Mesenchymal stem cell (in vitro differentiated cells and primary cell): ENCODE results near the gene TMEM221.

Source experiments
- DNase-seq: peaks from one replicate; pipeline ENCODE4 v3.0.0-alpha.2; 2013
- H2AFZ ChIP-seq: one replicate; pipeline ENCODE4 v1.6.1; 2013; ENCODE audit warnings: low read depth, mild to moderate bottlenecking, control low read depth, inconsistent platforms, low read length, moderate library complexity
- H2AK5ac ChIP-seq: 2 replicates; pipeline ENCODE4 v1.6.1; 2013; ENCODE audit warnings: low read length, moderate library complexity, mild to moderate bottlenecking, inconsistent platforms; ENCODE audit not compliant: severe bottlenecking
- H2BK120ac ChIP-seq: one replicate; pipeline ENCODE4 v1.6.1; 2013; ENCODE audit warnings: low read depth, mild to moderate bottlenecking, inconsistent platforms, low read length, moderate library complexity
- H2BK12ac ChIP-seq, 2 experiments: one replicate each; pipeline ENCODE4 v1.6.1; 2013; ENCODE audit warnings: inconsistent platforms in 2 of 2, low read length in 2 of 2, mild to moderate bottlenecking in 2 of 2, moderate library complexity in 2 of 2, control low read depth in 1 of 2
- H2BK15ac ChIP-seq: one replicate; pipeline ENCODE4 v1.6.1; 2013; ENCODE audit warnings: mild to moderate bottlenecking, low read depth, inconsistent platforms; ENCODE audit not compliant: poor library complexity, severe bottlenecking
- H2BK5ac ChIP-seq: 2 replicates; pipeline ENCODE4 v1.6.1; 2013; ENCODE audit warnings: low read depth, mild to moderate bottlenecking, low read length, control low read depth, inconsistent platforms; ENCODE audit not compliant: poor library complexity, severe bottlenecking
- H3K14ac ChIP-seq, 2 experiments: one replicate each; pipeline ENCODE4 v1.6.1; 2013; ENCODE audit warnings: inconsistent platforms in 2 of 2, low read length in 2 of 2, control low read depth in 1 of 2, mild to moderate bottlenecking in 1 of 2, moderate library complexity in 1 of 2
- H3K18ac ChIP-seq, 2 experiments: one replicate each; pipeline ENCODE4 v1.6.1; 2013; ENCODE audit warnings: inconsistent platforms in 2 of 2, low read length in 2 of 2, control low read depth in 1 of 2, low read depth in 1 of 2, mild to moderate bottlenecking in 1 of 2
- H3K23ac ChIP-seq, 2 experiments: one replicate each; pipeline ENCODE4 v1.6.1; 2013; ENCODE audit warnings: inconsistent platforms in 2 of 2, low read length in 2 of 2, mild to moderate bottlenecking in 2 of 2, moderate library complexity in 2 of 2, control low read depth in 1 of 2
- H3K27ac ChIP-seq: 2 replicates; pipeline ENCODE4 v1.5.1; 2013; ENCODE audit warnings: mild to moderate bottlenecking, moderate library complexity, low read length, control low read depth, inconsistent platforms; ENCODE audit not compliant: poor library complexity, severe bottlenecking
- H3K27me3 ChIP-seq, 2 experiments: 2 replicates each; pipeline versions ENCODE4 v1.6.1 to v1.7.0; 2013; ENCODE audit warnings: low read length in 2 of 2, mild to moderate bottlenecking in 2 of 2, moderate library complexity in 2 of 2, control low read depth in 1 of 2, inconsistent platforms in 1 of 2; ENCODE audit not compliant: control insufficient read depth in 1 of 2, insufficient read depth in 1 of 2
- H3K36me3 ChIP-seq, 2 experiments: 2 replicates each; pipeline versions ENCODE4 v1.6.1 to v1.7.0; 2013; ENCODE audit warnings: low read length in 2 of 2, control low read depth in 1 of 2, inconsistent platforms in 1 of 2, low read depth in 1 of 2, mild to moderate bottlenecking in 1 of 2; ENCODE audit not compliant: insufficient read depth in 2 of 2, control insufficient read depth in 1 of 2
- H3K4ac ChIP-seq, 2 experiments: one replicate each; pipeline ENCODE4 v1.6.1; 2013; ENCODE audit warnings: inconsistent platforms in 2 of 2, low read length in 2 of 2, mild to moderate bottlenecking in 2 of 2, moderate library complexity in 2 of 2, control low read depth in 1 of 2, low read depth in 1 of 2
- H3K4me1 ChIP-seq: 2 replicates; pipeline ENCODE4 v1.6.1; 2013; ENCODE audit warnings: low read depth, low read length, control low read depth; ENCODE audit not compliant: control insufficient read depth, insufficient read depth
- H3K4me2 ChIP-seq: 2 replicates; pipeline ENCODE4 v1.6.1; 2013; ENCODE audit warnings: low read length, mild to moderate bottlenecking, inconsistent platforms; ENCODE audit not compliant: poor library complexity, severe bottlenecking
- H3K4me3 ChIP-seq, 2 experiments: 2 replicates each; pipeline versions ENCODE4 v1.5.1 to v1.7.0; 2013; ENCODE audit warnings: low read length in 2 of 2, mild to moderate bottlenecking in 2 of 2, control low read depth in 1 of 2, low read depth in 1 of 2; ENCODE audit not compliant: insufficient read depth in 1 of 2
- H3K79me1 ChIP-seq: replicated peaks from 2 replicates; pipeline ENCODE4 v1.6.1; 2013; ENCODE audit warnings: mild to moderate bottlenecking, control low read depth, low read length, inconsistent platforms; ENCODE audit not compliant: poor library complexity, severe bottlenecking
- H3K9ac ChIP-seq: 2 replicates; pipeline ENCODE4 v1.7.0; 2013; ENCODE audit warnings: mild to moderate bottlenecking, low read length, moderate library complexity
- H3K9me3 ChIP-seq: 2 replicates; pipeline ENCODE4 v1.7.0; 2013; ENCODE audit warnings: mild to moderate bottlenecking, low read length; ENCODE audit not compliant: control insufficient read depth
- H4K8ac ChIP-seq: one replicate; pipeline ENCODE4 v1.6.1; 2013; ENCODE audit warnings: inconsistent platforms, mild to moderate bottlenecking, low read length, moderate library complexity
- H4K91ac ChIP-seq: one replicate; pipeline ENCODE4 v1.6.1; 2013; ENCODE audit warnings: mild to moderate bottlenecking, low read length, inconsistent platforms
- WGBS: methylation state at CpG from one replicate; pipeline ENCODE4 v1.1.7; 2013; ENCODE audit warnings: mixed read lengths; 5-methylcytosine and 5-hydroxymethylcytosine counted together

TMEM221 gene

DNA sequence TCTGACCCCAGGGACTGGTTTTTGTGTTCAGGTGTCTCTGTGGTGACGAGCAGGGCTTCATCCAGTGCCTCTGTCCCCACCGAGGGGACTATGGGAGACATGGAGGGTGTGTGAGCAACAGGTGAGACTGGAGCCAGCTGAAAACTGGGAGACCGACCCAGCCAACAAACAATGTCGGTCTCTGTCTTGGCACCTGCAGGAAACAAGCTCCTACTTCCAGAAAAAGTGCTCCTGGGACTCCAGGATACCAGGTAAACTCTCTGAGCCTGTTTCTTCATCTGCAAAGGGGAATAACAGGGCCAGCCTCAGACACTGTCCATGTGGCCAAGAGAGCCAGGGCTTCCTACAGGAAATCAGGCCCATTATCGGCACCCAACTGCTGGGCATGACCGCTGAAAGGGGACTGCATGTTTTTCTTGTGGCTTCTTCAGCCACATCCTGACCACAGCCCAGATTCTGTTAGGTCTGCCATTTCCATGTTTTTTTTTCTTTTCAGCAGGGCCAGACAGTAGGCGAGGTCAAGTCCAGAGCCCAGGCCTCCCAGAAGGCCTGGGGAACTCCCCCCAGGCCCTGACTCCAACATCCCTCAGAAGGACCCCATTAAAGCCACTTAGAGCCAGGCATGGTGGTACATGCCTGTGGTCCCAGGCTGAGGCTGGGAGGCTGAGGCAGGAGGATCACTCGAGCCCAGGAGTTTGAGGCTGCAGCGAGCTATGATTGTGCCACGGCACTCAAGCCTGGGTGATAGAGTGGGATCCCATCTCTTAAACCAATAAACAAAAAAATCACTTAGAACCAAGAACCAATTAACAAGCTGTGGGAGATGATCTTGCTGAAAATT, 42.2 kb downstream of the TMEM221 start:
- Histone ChIP-seq H3K14ac (peak overlapping the region in 1 of 2 experiments; percentile 78), H3K27ac (peak overlapping the region; percentile 7), H3K27me3 (peaks cover 6 to 15% of the 10 kb centered on the region in 2 experiments), H2BK12ac (peak overlapping the region; percentile 29 to 84), H3K4me1 (peaks cover 15% of the 10 kb centered on the region), H3K36me3 (no peaks in the 10 kb centered on the region), H3K79me1 (no peaks in the 10 kb centered on the region), H2AFZ (peak overlapping the region; percentile 8), H3K4me2 (no peak overlapping the region), H3K4me3 (peak overlapping the region in 1 of 2 experiments; percentile 59), H2BK15ac (peak overlapping the region; percentile 44), H3K23ac (no peak overlapping the region), H3K9ac (no peak overlapping the region), H3K4ac (peak overlapping the region; percentile 61 to 85), H4K8ac (peak overlapping the region; percentile 58), H3K9me3 (no peaks in the 10 kb centered on the region), H2AK5ac (peak overlapping the region; percentile 2), H4K91ac (peak overlapping the region; percentile 88), H2BK5ac (no peak overlapping the region), H2BK120ac (peak overlapping the region; percentile 42), H3K18ac (peak overlapping the region; percentile 25 to 81)
- peak; percentile 76 for DNase-seq
- WGBS = 74% methylated on average over 8 of the region's 10 CpGs

DNA sequence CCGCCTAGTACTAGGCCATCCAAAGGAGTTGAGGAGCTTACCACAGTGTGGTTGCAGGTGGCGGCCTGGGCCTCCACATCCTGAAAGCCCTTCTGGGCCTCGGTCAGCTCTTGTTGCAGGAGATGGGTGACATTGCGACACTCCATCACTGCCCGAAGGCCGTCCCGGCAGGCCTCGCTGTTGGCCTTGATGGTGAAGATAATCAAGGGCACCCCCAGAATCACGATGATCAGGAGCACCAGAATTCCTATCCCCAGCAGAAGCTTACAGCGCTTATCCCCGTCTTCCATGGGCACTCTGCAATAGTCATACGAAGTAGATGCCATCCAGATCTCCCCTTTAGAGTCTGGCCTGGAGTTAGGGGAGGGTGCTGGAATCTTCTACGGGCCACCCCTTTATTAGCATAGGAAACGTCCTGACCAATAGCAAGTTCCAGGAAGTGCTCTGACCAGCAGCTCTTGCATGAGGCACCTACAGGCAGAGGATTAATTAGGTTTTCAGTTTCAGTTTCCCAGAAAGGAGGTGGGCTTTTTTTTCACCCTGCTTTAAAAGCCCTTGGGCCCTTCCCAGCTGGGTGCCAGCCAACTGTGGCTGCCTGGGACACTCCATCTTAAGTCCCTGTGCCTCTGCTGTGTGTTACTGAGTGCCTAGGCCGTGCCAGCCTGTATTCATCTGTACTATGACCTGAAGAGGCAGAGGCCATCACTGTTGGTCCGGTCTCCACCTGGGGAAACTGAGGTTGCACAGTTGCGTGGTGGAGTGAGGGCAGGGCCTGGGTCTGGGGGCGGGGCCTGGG, 43.0 kb downstream of the TMEM221 start, which contains the start of gene BST2:
Gene BST2 (minus strand): TSS at position 381 of the 796 bp plus-strand sequence. CDS start 55 bp downstream, at position 326.
- H3K9me3 ChIP-seq = no peaks in the 10 kb centered on the region
- peak within 1 kb of the TSS in 1 of 2 experiments; percentile 59 for H3K4me3 ChIP-seq
- H2BK15ac ChIP-seq = peak within 1 kb of the TSS; percentile 46
- no peaks in the 10 kb centered on the region for H3K36me3 ChIP-seq
- H2BK120ac ChIP-seq = peak within 1 kb of the TSS; percentile 77
- no peak within 1 kb of the TSS for H3K23ac ChIP-seq
- H3K9ac ChIP-seq = peak within 1 kb of the TSS; percentile 24
- peak within 1 kb of the TSS; percentile 85 for H3K4ac ChIP-seq
- H2AK5ac ChIP-seq = peak within 1 kb of the TSS; percentile 2
- H3K14ac ChIP-seq = peak within 1 kb of the TSS in 1 of 2 experiments; percentile 95
- peak within 1 kb of the TSS; percentile 8 for H2AFZ ChIP-seq
- H3K18ac ChIP-seq = peak within 1 kb of the TSS; percentile 94 to 96
- H4K91ac ChIP-seq = peak within 1 kb of the TSS; percentile 88
- H3K27me3 ChIP-seq = peaks cover 6 to 15% of the 10 kb centered on the region in 2 experiments
- H3K27ac ChIP-seq = peak within 1 kb of the TSS; percentile 7
- no peaks in the 10 kb centered on the region for H3K79me1 ChIP-seq
- peak; percentile 90 for DNase-seq
- no peak within 1 kb of the TSS for H3K4me2 ChIP-seq
- H2BK12ac ChIP-seq = peak within 1 kb of the TSS; percentile 92 to 99
- H4K8ac ChIP-seq = peak within 1 kb of the TSS; percentile 66
- peaks cover 15% of the 10 kb centered on the region for H3K4me1 ChIP-seq
- no peak within 1 kb of the TSS for H2BK5ac ChIP-seq
- 82% methylated on average over 18 of the region's 18 CpGs for WGBS

DNA sequence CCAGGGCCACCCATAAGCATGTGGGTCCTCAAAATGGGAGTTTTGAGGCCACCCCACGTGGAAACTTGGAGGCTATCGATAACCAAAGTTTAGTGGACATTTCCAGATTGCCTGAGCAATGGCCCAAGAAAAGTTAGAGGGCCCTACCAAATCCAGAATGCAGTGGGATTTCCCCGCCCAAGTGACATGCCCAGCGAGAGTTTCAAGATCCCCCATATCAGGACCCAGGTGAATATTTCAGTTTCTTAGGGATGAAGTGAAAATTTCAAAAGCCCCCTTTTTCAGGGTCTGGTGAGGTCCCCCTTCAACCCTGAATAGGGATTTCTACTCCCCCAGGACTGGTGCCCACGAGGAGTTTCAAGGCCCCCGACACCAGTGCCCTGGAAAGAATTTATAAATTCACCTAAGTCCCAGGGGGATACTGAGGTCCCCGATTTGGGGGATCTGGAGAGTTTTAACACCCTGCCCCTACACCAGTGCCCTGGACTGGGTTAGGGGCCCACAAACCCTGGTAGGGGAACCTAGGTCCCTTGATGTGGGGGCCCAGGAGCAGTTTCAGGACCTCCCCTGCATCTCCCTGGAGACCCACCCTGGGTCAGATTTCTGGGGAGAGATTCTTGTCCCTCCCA, 43.7 kb downstream of the TMEM221 start:
- Histone ChIP-seq H2AFZ (no peak overlapping the region), H3K4me2 (no peak overlapping the region), H3K27ac (no peak overlapping the region), H3K4me1 (peaks cover 15% of the 10 kb centered on the region), H3K23ac (no peak overlapping the region), H3K79me1 (no peaks in the 10 kb centered on the region), H3K9ac (peak overlapping the region; percentile 24), H4K91ac (peak overlapping the region; percentile 81), H3K4ac (peak overlapping the region; percentile 65 to 85), H2BK12ac (peak overlapping the region; percentile 92 to 99), H2BK120ac (peak overlapping the region; percentile 77), H3K18ac (peak overlapping the region; percentile 94 to 96), H3K14ac (peak overlapping the region in 1 of 2 experiments; percentile 95), H2AK5ac (no peak overlapping the region), H3K27me3 (peaks cover 6 to 15% of the 10 kb centered on the region in 2 experiments), H3K36me3 (no peaks in the 10 kb centered on the region), H3K9me3 (no peaks in the 10 kb centered on the region), H2BK5ac (no peak overlapping the region), H3K4me3 (peak overlapping the region in 1 of 2 experiments; percentile 59), H4K8ac (peak overlapping the region; percentile 66), H2BK15ac (peak overlapping the region; percentile 46)
- DNase-seq = no peak
- WGBS = 94% methylated on average over 7 of the region's 7 CpGs
